ENCODE data around the gene MAD1L1. TPM values are rescaled to one million over a fixed set of nuclear protein-coding genes. Genes with fewer than 3 reads are reported as not detected.

Gene MAD1L1
- total RNA-seq, 1 experiment from 2014 or later = 184 TPM

- DNase-seq (ENCODE audit: low read depth) = no peak
These were observed 239.6 kb downstream of the MAD1L1 start for GRCh38 chr7:1993031-1993695.

GRCh38 chr7:1992554-1992953 is 240.2 kb downstream of the MAD1L1 start:
- DNase-seq (ENCODE audit: low read depth) = no peak

GRCh38 chr7:1990001-1990670 is 242.6 kb downstream of the MAD1L1 start:
- no peak for DNase-seq (ENCODE audit: low read depth)

GRCh38 chr7:1989049-1989860 is 243.5 kb downstream of the MAD1L1 start:
- DNase-seq (ENCODE audit: low read depth) = no peak

GRCh38 chr7:1988533-1988930 is 244.2 kb downstream of the MAD1L1 start:
- DNase-seq (ENCODE audit: low read depth) = no peak

GRCh38 chr7:1987591-1988532 is 244.9 kb downstream of the MAD1L1 start:
- no peak for DNase-seq (ENCODE audit: low read depth)

- DNase-seq (ENCODE audit: low read depth) = no peak
These were observed 245.6 kb downstream of the MAD1L1 start for GRCh38 chr7:1987084-1987535.

GRCh38 chr7:1986366-1987083 is 246.2 kb downstream of the MAD1L1 start:
- DNase-seq (ENCODE audit: low read depth) = no peak

GRCh38 chr7:1985936-1986335 is 246.8 kb downstream of the MAD1L1 start:
- DNase-seq (ENCODE audit: low read depth) = no peak

GRCh38 chr7:1985042-1985441 is 247.7 kb downstream of the MAD1L1 start:
- DNase-seq (ENCODE audit: low read depth) = no peak

- DNase-seq (ENCODE audit: low read depth) = no peak
These were observed 250.9 kb downstream of the MAD1L1 start for GRCh38 chr7:1981878-1982230.

GRCh38 chr7:1981201-1981877 is 251.4 kb downstream of the MAD1L1 start:
- no peak for DNase-seq (ENCODE audit: low read depth)

GRCh38 chr7:1979591-1980560 is 252.9 kb downstream of the MAD1L1 start:
- no peak for DNase-seq (ENCODE audit: low read depth)

- DNase-seq (ENCODE audit: low read depth) = no peak
These were observed 253.8 kb downstream of the MAD1L1 start for GRCh38 chr7:1978656-1979590.

GRCh38 chr7:1977876-1978441 is 254.8 kb downstream of the MAD1L1 start:
- no peak for DNase-seq (ENCODE audit: low read depth)

- no peak for DNase-seq (ENCODE audit: low read depth)
These were observed 255.5 kb downstream of the MAD1L1 start for GRCh38 chr7:1977059-1977875.

Measured in HT1080 (cell line).